Measurements from ENCODE around the gene PCDHGA1.
"Not testable (repeated sequence)": the region's sequence is repeated elsewhere in the genome, so short reads cannot be mapped to it uniquely, and the experiment has no call there.

PCDHGA1 gene

GRCh38 chr5:141403387-141403786 is 73.1 kb downstream of the PCDHGA1 start:
- Histone ChIP-seq H3K79me2 (ENCODE audit: insufficient read depth, low read length) (no peaks in the 10 kb centered on the region; the same call in 1 of the 2 replicates), H3K9ac (ENCODE audit: low read length) (no peak overlapping the region), H3K36me3 (ENCODE audit: low read length) (peaks cover 22% of the 10 kb centered on the region), H2AFZ (ENCODE audit: low read depth, low read length, severe bottlenecking) (no peak overlapping the region), H3K9me2 (replicated peaks; ENCODE audit: insufficient read depth, low read length) (no peaks in the 10 kb centered on the region), H3K4me3 (ENCODE audit: insufficient read depth, low read length, poor library complexity, severe bottlenecking) (no peak overlapping the region), H4K20me1 (ENCODE audit: low read depth, low read length) (no peaks in the 10 kb centered on the region), H3K27me3 (ENCODE audit: low read length) (no peaks in the 10 kb centered on the region), H3K9me3 (ENCODE audit: insufficient read depth, low read length) (peaks cover 37% of the 10 kb centered on the region; the same call in 1 of the 2 replicates), H3K4me2 (ENCODE audit: low read depth, low read length, poor library complexity, severe bottlenecking) (no peak overlapping the region), H3F3A (ENCODE audit: insufficient read depth) (no peaks in the 10 kb centered on the region), H3K27ac (ENCODE audit: low read depth, low read length) (no peak overlapping the region)
- TF ChIP-seq EZH2phosphoT487 (conservative IDR thresholded peaks at IDR 0.05; ENCODE audit: low read length) = no peak
- TF ChIP-seq CTCF (IDR thresholded peaks at IDR 0.05; ENCODE audit: insufficient read depth, low read length, poor library complexity, severe bottlenecking) = no peak

DNA sequence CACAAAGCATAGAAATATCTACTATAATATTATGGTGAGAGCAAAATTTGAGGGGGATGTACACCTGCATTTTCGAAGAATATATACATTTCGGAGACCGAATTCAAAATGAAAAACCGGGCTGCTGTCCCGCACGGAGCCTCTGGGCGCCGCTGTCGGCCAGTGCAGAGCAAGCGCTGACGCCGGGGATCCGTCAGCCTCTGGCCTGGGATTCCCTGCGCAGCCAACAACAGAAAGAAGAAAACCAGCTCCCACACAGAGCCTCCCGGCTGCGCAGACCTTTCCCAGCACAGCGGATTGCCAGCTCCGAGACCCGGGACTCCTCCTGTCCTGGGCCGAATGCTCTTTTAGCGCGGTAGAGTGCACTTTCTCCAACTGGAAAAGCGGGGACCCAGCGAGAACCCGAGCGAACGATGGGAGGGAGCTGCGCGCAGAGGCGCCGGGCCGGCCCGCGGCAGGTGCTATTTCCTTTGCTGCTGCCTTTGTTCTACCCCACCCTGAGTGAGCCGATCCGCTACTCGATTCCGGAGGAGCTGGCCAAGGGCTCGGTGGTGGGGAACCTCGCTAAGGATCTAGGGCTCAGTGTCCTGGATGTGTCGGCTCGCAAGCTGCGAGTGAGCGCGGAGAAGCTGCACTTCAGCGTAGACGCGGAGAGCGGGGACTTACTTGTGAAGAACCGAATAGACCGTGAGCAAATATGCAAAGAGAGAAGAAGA is 77.6 kb downstream of the PCDHGA1 start, which contains the start of gene PCDHGB6:
TSS of gene PCDHGB6 (plus strand) at position 232 of the 716 bp plus-strand sequence. CDS start at position 414, 182 bp downstream.
- peaks cover 23% of the 10 kb centered on the region; the same call in 1 of the 2 replicates for H3K9me3 ChIP-seq (ENCODE audit: insufficient read depth, low read length)
- not testable (repeated sequence) for H3K9ac ChIP-seq (ENCODE audit: low read length); H3K4me3 ChIP-seq (ENCODE audit: insufficient read depth, low read length, poor library complexity, severe bottlenecking); H3K4me2 ChIP-seq (ENCODE audit: low read depth, low read length, poor library complexity, severe bottlenecking); H3K27me3 ChIP-seq (ENCODE audit: low read length); H3K27ac ChIP-seq (ENCODE audit: low read depth, low read length); H4K20me1 ChIP-seq (ENCODE audit: low read depth, low read length); H3K9me2 ChIP-seq (replicated peaks; ENCODE audit: insufficient read depth, low read length); H3K79me2 ChIP-seq (ENCODE audit: insufficient read depth, low read length); H2AFZ ChIP-seq (ENCODE audit: low read depth, low read length, severe bottlenecking); H3F3A ChIP-seq (ENCODE audit: insufficient read depth)
- H3K36me3 ChIP-seq (ENCODE audit: low read length) = peaks cover 12% of the 10 kb centered on the region

DNA sequence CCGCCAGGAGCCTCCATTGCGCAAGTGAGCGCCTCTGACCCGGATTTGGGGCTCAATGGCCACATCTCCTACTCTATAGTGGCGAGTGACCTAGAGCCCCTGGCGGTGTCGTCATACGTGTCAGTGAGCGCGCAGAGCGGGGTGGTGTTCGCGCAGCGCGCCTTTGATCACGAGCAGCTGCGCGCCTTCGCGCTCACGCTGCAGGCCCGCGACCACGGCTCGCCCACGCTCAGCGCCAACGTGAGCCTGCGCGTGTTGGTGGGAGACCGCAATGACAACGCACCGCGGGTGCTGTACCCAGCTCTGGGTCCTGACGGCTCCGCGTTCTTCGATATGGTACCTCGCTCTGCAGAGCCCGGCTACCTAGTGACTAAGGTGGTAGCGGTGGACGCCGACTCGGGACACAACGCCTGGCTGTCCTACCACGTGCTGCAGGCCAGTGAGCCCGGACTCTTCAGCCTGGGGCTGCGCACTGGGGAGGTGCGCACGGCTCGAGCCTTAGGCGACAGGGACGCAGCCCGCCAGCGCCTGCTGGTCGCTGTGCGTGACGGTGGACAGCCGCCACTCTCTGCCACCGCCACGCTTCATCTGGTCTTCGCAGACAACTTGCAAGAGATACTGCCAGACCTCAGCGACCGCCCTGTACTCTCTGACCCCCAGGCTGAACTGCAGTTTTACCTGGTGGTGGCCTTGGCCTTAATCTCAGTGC is 79.4 kb downstream of the PCDHGA1 start:
- Histone ChIP-seq H3K36me3 (ENCODE audit: low read length) (peaks cover 12% of the 10 kb centered on the region), H3K79me2 (ENCODE audit: insufficient read depth, low read length) (peaks cover 3% of the 10 kb centered on the region; the same call in 1 of the 2 replicates), H4K20me1 (ENCODE audit: low read depth, low read length) (no peaks in the 10 kb centered on the region), H3K9ac (ENCODE audit: low read length) (no peak overlapping the region), H3K9me2 (replicated peaks; ENCODE audit: insufficient read depth, low read length) (no peaks in the 10 kb centered on the region), H3K4me3 (ENCODE audit: insufficient read depth, low read length, poor library complexity, severe bottlenecking) (no peak overlapping the region), H2AFZ (ENCODE audit: low read depth, low read length, severe bottlenecking) (no peak overlapping the region), H3K4me2 (ENCODE audit: low read depth, low read length, poor library complexity, severe bottlenecking) (no peak overlapping the region), H3K27me3 (ENCODE audit: low read length) (no peaks in the 10 kb centered on the region), H3K9me3 (ENCODE audit: insufficient read depth, low read length) (peaks cover 21% of the 10 kb centered on the region; the same call in 1 of the 2 replicates), H3F3A (ENCODE audit: insufficient read depth) (no peaks in the 10 kb centered on the region), H3K27ac (ENCODE audit: low read depth, low read length) (no peak overlapping the region)
- TF ChIP-seq EZH2phosphoT487 (conservative IDR thresholded peaks at IDR 0.05; ENCODE audit: low read length) = no peak
- no peak for TF ChIP-seq CTCF (IDR thresholded peaks at IDR 0.05; ENCODE audit: insufficient read depth, low read length, poor library complexity, severe bottlenecking)

Measured in SU-DHL-6 (cell line).